Loucy (cell line): ENCODE data around the gene FLOT1.

ENCODE experiments used
- H2AFZ ChIP-seq: fragments of 200-600 bp; sonication (generic); 2 replicates; pipeline ENCODE4 v1.6.0; 2016; ENCODE audit warnings: antibody characterized with exemption, mild to moderate bottlenecking, low read length, moderate library complexity
- H3F3A ChIP-seq: fragments of 200-600 bp; 2 replicates; pipeline ENCODE4 v1.6.0; 2016; ENCODE audit warnings: antibody characterized with exemption, low read depth, mild to moderate bottlenecking
- H3K27me3 ChIP-seq: fragments of 200-600 bp; sonication (generic); 2 replicates; pipeline ENCODE4 v1.6.1; 2014; ENCODE audit warnings: low read length, mild to moderate bottlenecking; ENCODE audit not compliant: insufficient read depth, poor library complexity, severe bottlenecking
- H3K36me3 ChIP-seq: fragments of 200-600 bp; sonication (generic); 2 replicates; pipeline ENCODE4 v1.6.1; 2016; ENCODE audit warnings: low read length; ENCODE audit not compliant: insufficient read depth
- H3K4me1 ChIP-seq: fragments of 200-600 bp; sonication (generic); 2 replicates; pipeline ENCODE4 v1.5.1; 2014; ENCODE audit warnings: low read length, mild to moderate bottlenecking; ENCODE audit not compliant: insufficient read depth, poor library complexity, severe bottlenecking
- H3K4me2 ChIP-seq: fragments of 200-600 bp; sonication (generic); 2 replicates; pipeline ENCODE4 v1.6.0; 2014; ENCODE audit warnings: antibody characterized with exemption, low read length, low read depth, mild to moderate bottlenecking; ENCODE audit not compliant: poor library complexity, severe bottlenecking
- H3K4me3 ChIP-seq: fragments of 200-600 bp; sonication (generic); 2 replicates; pipeline ENCODE4 v1.5.1; 2014; ENCODE audit warnings: low read length, mild to moderate bottlenecking, mixed read lengths; ENCODE audit not compliant: poor library complexity, severe bottlenecking
- H3K79me2 ChIP-seq: fragments of 200-600 bp; sonication (generic); 2 replicates; pipeline ENCODE4 v1.6.1; 2014; ENCODE audit warnings: low read length; ENCODE audit not compliant: insufficient read depth
- H3K9ac ChIP-seq: fragments of 200-600 bp; sonication (generic); 2 replicates; pipeline ENCODE4 v1.6.0; 2014; ENCODE audit warnings: mild to moderate bottlenecking, low read depth, low read length, moderate library complexity; ENCODE audit not compliant: poor library complexity, severe bottlenecking
- H3K9me2 ChIP-seq: fragments of 200-600 bp; sonication (generic); replicated peaks from 2 replicates; pipeline ENCODE4 v1.6.1; 2016; ENCODE audit warnings: low read depth, low read length, mixed read lengths
- H3K9me3 ChIP-seq: fragments of 200-600 bp; sonication (generic); 2 replicates; pipeline ENCODE4 v1.6.1; 2014; ENCODE audit warnings: mild to moderate bottlenecking, antibody characterized with exemption, low read length, low read depth; ENCODE audit not compliant: insufficient read depth
- H4K20me1 ChIP-seq: fragments of 200-600 bp; sonication (generic); 2 replicates; pipeline ENCODE4 v1.6.0; 2014; ENCODE audit warnings: antibody characterized with exemption, low read length, mild to moderate bottlenecking; ENCODE audit not compliant: insufficient read depth, poor library complexity, severe bottlenecking
- CTCF ChIP-seq: fragments of 200-600 bp; sonication (generic); conservative IDR thresholded peaks from 2 replicates; pipeline ENCODE4 v1.5.1; 2014; ENCODE audit warnings: mild to moderate bottlenecking, antibody characterized with exemption, low read length
- EZH2phosphoT487 ChIP-seq: fragments of 200-600 bp; IDR thresholded peaks from 2 replicates; pipeline ENCODE4 v1.6.1; 2018; ENCODE audit warnings: antibody characterized with exemption, mild to moderate bottlenecking, moderate library complexity, borderline replicate concordance

Gene FLOT1

GRCh38 chr6:30747300-30747687, 4.8 kb upstream of the FLOT1 start:
- Histone ChIP-seq H2AFZ (no peak overlapping the region), H3F3A (peaks cover 3% of the 10 kb centered on the region), H3K9me2 (no peaks in the 10 kb centered on the region), H3K36me3 (no peaks in the 10 kb centered on the region), H3K4me2 (no peak overlapping the region), H3K27me3 (no peaks in the 10 kb centered on the region), H3K9ac (no peak overlapping the region), H4K20me1 (peaks cover 7% of the 10 kb centered on the region), H3K79me2 (0 out of 2 replicates have a peak, but pooled peaks cover under 1% of the 10 kb centered on the region), H3K9me3 (no peaks in the 10 kb centered on the region), H3K4me3 (no peak overlapping the region), H3K4me1 (peaks cover 17% of the 10 kb centered on the region)
- TF ChIP-seq CTCF, result no peak
- TF ChIP-seq EZH2phosphoT487, result no peak

GRCh38 chr6:30744054-30744805, 1.7 kb upstream of the FLOT1 start, which contains the start of gene IER3:
Gene IER3 (minus strand): TSS chr6:30744547. CDS start chr6:30744518, 29 bp downstream.
- H3K27me3 ChIP-seq, result no peaks in the 10 kb centered on the region
- no peaks in the 10 kb centered on the region for H3K9me2 ChIP-seq
- H3K79me2 ChIP-seq, result peaks cover 29% of the 10 kb centered on the region
- H3K9ac ChIP-seq, result peak within 1 kb of the TSS; percentile 89
- H3K4me1 ChIP-seq, result peaks cover 34% of the 10 kb centered on the region
- H2AFZ ChIP-seq, result peak within 1 kb of the TSS; percentile 90
- H3K4me3 ChIP-seq, result peak within 1 kb of the TSS; percentile 86
- no peaks in the 10 kb centered on the region for H3K9me3 ChIP-seq
- H4K20me1 ChIP-seq, result peaks cover 17% of the 10 kb centered on the region
- TF ChIP-seq EZH2phosphoT487, result no peak
- TF ChIP-seq CTCF, result peak; percentile 65
- H3K4me2 ChIP-seq, result peak within 1 kb of the TSS; percentile 94
- peaks cover 3% of the 10 kb centered on the region for H3F3A ChIP-seq
- no peaks in the 10 kb centered on the region; the same call in 1 of the 2 replicates for H3K36me3 ChIP-seq

GRCh38 chr6:30743099-30744053, 889 bp upstream of the FLOT1 start:
- Histone ChIP-seq H3K9me2 (no peaks in the 10 kb centered on the region), H3F3A (peaks cover 3% of the 10 kb centered on the region), H2AFZ (peak overlapping the region; percentile 90), H4K20me1 (peaks cover 17% of the 10 kb centered on the region), H3K27me3 (no peaks in the 10 kb centered on the region), H3K9me3 (no peaks in the 10 kb centered on the region), H3K36me3 (no peaks in the 10 kb centered on the region; the same call in 1 of the 2 replicates), H3K4me2 (peak overlapping the region; percentile 94), H3K9ac (peak overlapping the region; percentile 89), H3K4me3 (peak overlapping the region; percentile 86), H3K4me1 (peaks cover 40% of the 10 kb centered on the region), H3K79me2 (peaks cover 35% of the 10 kb centered on the region)
- no peak for TF ChIP-seq EZH2phosphoT487
- TF ChIP-seq CTCF, result no peak; the same call in 1 of the 2 replicates
